NT2/D1 (cell line): ENCODE measurements around the gene KIF16B.

Experiments used
- DNase-seq: peaks from one replicate; pipeline ENCODE4 v3.0.0-alpha.2; 2011; ENCODE audit warnings: low read depth, low spot score
- H3K27me3 ChIP-seq: 2 replicates; pipeline ENCODE4 v1.6.0; 2011; ENCODE audit warnings: mild to moderate bottlenecking; ENCODE audit not compliant: insufficient read length, insufficient read depth
- H3K36me3 ChIP-seq: 2 replicates; pipeline ENCODE4 v1.6.1; 2011; ENCODE audit warnings: mild to moderate bottlenecking, low read length, mixed read lengths; ENCODE audit not compliant: insufficient read depth, insufficient read length
- H3K4me1 ChIP-seq: 2 replicates; pipeline ENCODE4 v1.5.1; 2011; ENCODE audit not compliant: insufficient read depth, insufficient read length
- H3K4me3 ChIP-seq: 2 replicates; pipeline ENCODE4 v1.5.1; 2011; ENCODE audit warnings: low read depth; ENCODE audit not compliant: insufficient read length
- H3K9ac ChIP-seq: 2 replicates; pipeline ENCODE4 v1.6.0; 2011; ENCODE audit warnings: low read depth; ENCODE audit not compliant: insufficient read length
- H3K9me3 ChIP-seq: 2 replicates; pipeline ENCODE4 v1.5.1; 2011; ENCODE audit warnings: mild to moderate bottlenecking, low read length; ENCODE audit not compliant: insufficient read depth
- SUZ12 ChIP-seq: IDR thresholded peaks from 2 replicates; pipeline ENCODE4 v1.6.1; 2011; ENCODE audit not compliant: insufficient read length, insufficient read depth; ENCODE audit errors: extremely low read depth
- YY1 ChIP-seq: IDR thresholded peaks from 2 replicates; pipeline ENCODE4 v1.6.1; 2011; ENCODE audit not compliant: insufficient read length, insufficient read depth
- ZNF274 ChIP-seq: IDR thresholded peaks from 2 replicates; pipeline ENCODE4 v1.6.1; 2011; ENCODE audit warnings: mild to moderate bottlenecking, low read depth, low read length

The KIF16B gene, protein sequence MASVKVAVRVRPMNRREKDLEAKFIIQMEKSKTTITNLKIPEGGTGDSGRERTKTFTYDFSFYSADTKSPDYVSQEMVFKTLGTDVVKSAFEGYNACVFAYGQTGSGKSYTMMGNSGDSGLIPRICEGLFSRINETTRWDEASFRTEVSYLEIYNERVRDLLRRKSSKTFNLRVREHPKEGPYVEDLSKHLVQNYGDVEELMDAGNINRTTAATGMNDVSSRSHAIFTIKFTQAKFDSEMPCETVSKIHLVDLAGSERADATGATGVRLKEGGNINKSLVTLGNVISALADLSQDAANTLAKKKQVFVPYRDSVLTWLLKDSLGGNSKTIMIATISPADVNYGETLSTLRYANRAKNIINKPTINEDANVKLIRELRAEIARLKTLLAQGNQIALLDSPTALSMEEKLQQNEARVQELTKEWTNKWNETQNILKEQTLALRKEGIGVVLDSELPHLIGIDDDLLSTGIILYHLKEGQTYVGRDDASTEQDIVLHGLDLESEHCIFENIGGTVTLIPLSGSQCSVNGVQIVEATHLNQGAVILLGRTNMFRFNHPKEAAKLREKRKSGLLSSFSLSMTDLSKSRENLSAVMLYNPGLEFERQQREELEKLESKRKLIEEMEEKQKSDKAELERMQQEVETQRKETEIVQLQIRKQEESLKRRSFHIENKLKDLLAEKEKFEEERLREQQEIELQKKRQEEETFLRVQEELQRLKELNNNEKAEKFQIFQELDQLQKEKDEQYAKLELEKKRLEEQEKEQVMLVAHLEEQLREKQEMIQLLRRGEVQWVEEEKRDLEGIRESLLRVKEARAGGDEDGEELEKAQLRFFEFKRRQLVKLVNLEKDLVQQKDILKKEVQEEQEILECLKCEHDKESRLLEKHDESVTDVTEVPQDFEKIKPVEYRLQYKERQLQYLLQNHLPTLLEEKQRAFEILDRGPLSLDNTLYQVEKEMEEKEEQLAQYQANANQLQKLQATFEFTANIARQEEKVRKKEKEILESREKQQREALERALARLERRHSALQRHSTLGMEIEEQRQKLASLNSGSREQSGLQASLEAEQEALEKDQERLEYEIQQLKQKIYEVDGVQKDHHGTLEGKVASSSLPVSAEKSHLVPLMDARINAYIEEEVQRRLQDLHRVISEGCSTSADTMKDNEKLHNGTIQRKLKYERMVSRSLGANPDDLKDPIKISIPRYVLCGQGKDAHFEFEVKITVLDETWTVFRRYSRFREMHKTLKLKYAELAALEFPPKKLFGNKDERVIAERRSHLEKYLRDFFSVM (N-terminal part only)

DNA sequence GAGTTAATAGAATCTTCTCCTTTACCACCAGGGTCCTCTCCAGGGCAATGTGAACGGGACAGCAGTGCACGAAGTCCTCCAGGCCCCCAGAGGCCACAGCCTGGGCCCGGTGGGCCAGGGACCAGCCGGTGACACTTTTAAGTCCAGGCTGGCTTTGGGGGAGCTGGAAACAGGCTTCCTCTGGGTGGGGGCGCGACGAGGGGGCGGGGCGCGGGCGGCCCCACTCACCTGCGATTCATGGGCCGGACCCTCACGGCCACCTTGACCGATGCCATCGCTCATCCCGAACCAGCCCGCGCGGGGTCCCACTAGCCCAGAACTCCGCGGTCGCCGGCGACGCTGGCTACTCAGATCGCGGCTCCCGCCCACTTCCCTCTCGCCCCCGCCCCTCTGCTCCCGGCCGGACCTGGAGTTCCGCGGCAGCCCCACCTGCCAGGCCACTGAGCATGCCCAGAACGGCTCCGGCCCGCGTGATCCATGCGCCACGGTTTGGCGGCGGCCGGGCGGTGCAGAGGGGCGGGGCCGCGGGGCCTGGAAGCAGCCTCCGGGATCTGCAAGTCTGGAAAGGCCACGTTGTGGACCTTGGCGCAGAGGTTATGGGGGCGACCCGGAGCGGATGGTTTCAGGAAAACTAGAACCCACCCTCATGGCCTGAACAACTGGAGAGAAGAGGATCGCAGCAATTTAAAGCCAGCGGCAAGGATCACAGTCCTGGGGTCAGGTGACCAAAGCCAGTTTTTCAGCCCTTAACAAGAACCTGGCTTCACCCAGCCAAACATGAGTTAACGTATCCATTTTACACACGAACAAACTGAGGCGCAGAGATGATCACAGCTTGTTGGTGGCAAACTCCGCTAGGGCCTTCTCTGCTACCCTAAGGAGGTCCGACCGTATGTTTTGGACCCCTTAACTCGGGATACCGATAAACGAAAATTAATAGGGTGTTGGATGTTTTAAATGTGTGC, at the start of gene KIF16B:
TSS of gene KIF16B (minus strand) at position 448 of the 965 bp plus-strand sequence. CDS start at position 275, 173 bp downstream.
- H3K9me3 ChIP-seq = no peaks in the 10 kb centered on the region
- peak within 1 kb of the TSS; percentile 76 for H3K4me3 ChIP-seq
- no peaks in the 10 kb centered on the region for H3K4me1 ChIP-seq
- H3K27me3 ChIP-seq = no peaks in the 10 kb centered on the region
- DNase-seq = peak; percentile 76
- peak within 1 kb of the TSS; percentile 85 for H3K9ac ChIP-seq
- TF ChIP-seq YY1 = no peak
- TF ChIP-seq ZNF274 = no peak
- no peak for TF ChIP-seq SUZ12
- peaks cover 5% of the 10 kb centered on the region for H3K36me3 ChIP-seq

DNA sequence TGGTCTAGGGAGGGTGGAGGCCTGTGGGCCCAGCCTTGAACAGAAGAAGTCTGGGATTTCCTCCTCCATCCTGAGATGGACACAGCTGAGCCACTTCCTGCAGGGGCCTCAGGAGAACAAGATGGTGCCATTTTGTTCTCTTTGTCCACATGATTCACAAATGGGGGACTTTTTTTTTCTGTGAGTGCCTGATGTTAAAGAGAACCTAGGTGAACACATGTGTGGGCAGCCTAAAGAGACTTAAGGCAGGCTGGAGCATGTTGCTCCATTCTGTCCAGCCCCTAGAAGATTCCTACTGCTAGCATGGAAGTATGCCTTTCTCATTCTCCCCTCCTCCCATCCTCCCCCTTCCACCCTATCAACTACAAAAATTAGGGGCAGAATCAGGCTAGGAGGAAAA, 49.3 kb upstream of the KIF16B start:
- TF ChIP-seq ZNF274 (no peak), SUZ12 (no peak), YY1 (no peak)
- Histone ChIP-seq H3K9ac (no peak overlapping the region), H3K9me3 (peaks cover 3% of the 10 kb centered on the region; the same call in 1 of the 2 replicates), H3K36me3 (no peaks in the 10 kb centered on the region), H3K27me3 (no peaks in the 10 kb centered on the region), H3K4me1 (no peaks in the 10 kb centered on the region), H3K4me3 (no peak overlapping the region)
- no peak for DNase-seq

DNA sequence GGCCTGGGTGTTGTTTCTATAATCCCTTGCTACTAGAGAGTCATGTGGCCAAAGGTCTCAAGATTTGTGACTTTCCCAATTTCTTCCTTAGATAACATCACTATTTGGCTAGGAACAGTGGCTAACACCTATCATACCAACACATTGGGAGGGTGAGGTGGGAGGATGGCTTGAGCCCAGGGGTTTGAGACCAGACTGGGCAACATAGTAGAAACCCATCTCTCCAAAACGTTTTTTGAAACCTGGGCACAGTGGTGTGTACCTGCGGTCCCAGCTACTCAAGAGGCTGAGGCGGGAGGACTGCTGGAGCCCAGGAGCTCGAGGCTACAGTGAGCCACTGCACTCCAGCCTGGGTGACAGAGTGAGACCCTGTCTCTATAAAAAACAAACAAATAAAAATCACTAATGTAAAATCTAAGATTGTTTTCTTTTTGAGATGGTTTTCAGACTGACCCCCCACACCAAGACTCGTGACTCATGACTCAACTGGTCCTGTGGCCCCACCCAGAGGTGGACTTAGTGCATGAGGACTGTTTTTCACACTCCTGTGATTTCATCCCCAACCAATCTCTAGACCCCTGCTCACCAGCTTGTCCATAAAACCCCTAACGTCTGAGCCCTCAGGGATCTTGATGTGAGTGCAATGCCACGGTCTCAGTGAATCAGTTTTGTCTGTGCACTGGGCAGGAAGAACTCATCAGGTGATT, 48.3 kb upstream of the KIF16B start:
- peaks cover 7% of the 10 kb centered on the region; the same call in 1 of the 2 replicates for H3K9me3 ChIP-seq
- H3K4me1 ChIP-seq = no peaks in the 10 kb centered on the region
- no peak overlapping the region for H3K4me3 ChIP-seq
- no peak for DNase-seq
- no peaks in the 10 kb centered on the region for H3K27me3 ChIP-seq
- TF ChIP-seq ZNF274 (no peak), YY1 (no peak), SUZ12 (no peak)
- no peaks in the 10 kb centered on the region for H3K36me3 ChIP-seq
- H3K9ac ChIP-seq = no peak overlapping the region

DNA sequence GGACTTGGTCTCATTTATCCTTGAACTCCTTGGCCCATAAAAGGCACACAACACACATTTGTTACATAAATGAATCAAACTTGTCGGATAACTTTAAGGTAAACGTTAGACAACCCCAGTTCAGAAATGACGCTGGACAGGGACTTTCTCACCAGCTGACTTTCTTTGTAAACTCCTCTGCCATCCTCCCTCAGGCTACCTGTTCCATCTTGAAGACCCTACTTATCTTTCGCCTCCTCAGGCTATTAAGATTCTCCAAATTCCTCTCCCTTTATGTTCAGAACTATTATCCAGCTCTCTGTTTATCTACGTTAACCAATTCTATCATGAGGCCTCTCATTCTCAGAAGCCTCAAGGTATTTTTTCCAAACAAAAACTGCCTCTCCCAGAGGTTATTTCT, 47.7 kb upstream of the KIF16B start:
- TF ChIP-seq ZNF274 (no peak), YY1 (no peak), SUZ12 (no peak)
- no peak overlapping the region for H3K9ac ChIP-seq
- H3K27me3 ChIP-seq = no peaks in the 10 kb centered on the region
- no peak for DNase-seq
- no peak overlapping the region for H3K4me3 ChIP-seq
- no peaks in the 10 kb centered on the region for H3K36me3 ChIP-seq
- H3K4me1 ChIP-seq = no peaks in the 10 kb centered on the region
- H3K9me3 ChIP-seq = peaks cover 7% of the 10 kb centered on the region; the same call in 1 of the 2 replicates

DNA sequence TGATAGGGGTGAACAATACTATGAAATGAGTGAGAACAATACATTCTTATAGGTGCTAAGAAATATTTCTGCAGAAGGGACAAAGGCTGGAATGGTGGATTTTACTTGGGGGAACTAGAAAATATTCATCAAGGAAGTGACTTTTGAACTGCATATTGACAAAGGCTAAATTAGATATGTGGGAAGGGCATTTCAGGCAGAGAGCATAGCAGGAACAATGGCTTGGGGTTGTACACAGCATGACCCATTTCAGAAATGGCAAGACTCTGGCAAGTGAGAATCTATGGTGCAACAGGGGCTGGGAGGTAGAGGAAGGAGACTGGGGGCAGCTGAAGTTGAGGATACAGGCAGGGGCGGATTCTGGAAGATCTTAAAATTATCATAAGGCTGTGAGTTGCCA, 46.7 kb upstream of the KIF16B start:
- H3K9me3 ChIP-seq = peaks cover 7% of the 10 kb centered on the region; the same call in 1 of the 2 replicates
- DNase-seq = no peak
- no peak overlapping the region for H3K9ac ChIP-seq
- H3K36me3 ChIP-seq = no peaks in the 10 kb centered on the region
- H3K27me3 ChIP-seq = no peaks in the 10 kb centered on the region
- no peaks in the 10 kb centered on the region for H3K4me1 ChIP-seq
- TF ChIP-seq YY1 (no peak), ZNF274 (no peak), SUZ12 (no peak)
- no peak overlapping the region for H3K4me3 ChIP-seq

DNA sequence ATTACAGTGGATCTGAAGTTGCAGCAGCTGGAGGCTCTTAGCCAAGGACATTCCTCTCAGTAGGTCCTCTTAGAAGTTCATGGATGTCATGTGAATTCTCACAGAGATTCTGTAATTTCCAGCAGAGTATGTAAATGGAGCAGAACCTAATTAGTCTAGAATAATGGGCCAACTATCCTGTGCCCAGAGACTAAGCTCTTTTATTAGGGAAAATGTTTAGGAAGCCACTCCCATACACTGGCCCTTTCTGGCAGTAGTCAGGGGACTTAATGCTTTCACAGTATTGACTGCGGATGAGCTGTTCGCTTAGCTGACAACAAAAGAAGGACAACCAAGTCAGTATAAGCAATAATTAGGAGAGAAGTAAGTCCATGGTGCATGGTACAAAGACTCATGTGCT, 43.8 kb upstream of the KIF16B start:
- Histone ChIP-seq H3K36me3 (no peaks in the 10 kb centered on the region), H3K9ac (no peak overlapping the region), H3K4me1 (no peaks in the 10 kb centered on the region), H3K27me3 (no peaks in the 10 kb centered on the region), H3K9me3 (peaks cover 7% of the 10 kb centered on the region; the same call in 1 of the 2 replicates), H3K4me3 (no peak overlapping the region)
- DNase-seq = no peak
- no peak for TF ChIP-seq SUZ12
